Upper lobe of right lung (tissue), 1 donor: ENCODE data around the gene ALDH2. TPM values are rescaled to one million over a fixed set of nuclear protein-coding genes. Genes with fewer than 3 reads are reported as not detected.

Experiments used
- ATAC-seq: fragments of 200-7000 bp; cut with Tn5 transposase; one replicate; pipeline ENCODE4 v1.9.1; 2020; ENCODE audit warnings: mild to moderate bottlenecking, moderate library complexity
- DNase-seq: peaks from one replicate; pipeline ENCODE4 v3.0.0-alpha.2; 2020
- H3K27ac ChIP-seq: fragments of 200-600 bp; one replicate; pipeline ENCODE4 v1.8.0; 2022
- H3K27me3 ChIP-seq: fragments of 200-600 bp; one replicate; pipeline ENCODE4 v1.8.0; 2022; ENCODE audit warnings: mild to moderate bottlenecking
- H3K36me3 ChIP-seq: fragments of 200-600 bp; one replicate; pipeline ENCODE4 v1.8.0; 2022
- H3K4me1 ChIP-seq: fragments of 200-600 bp; one replicate; pipeline ENCODE4 v1.8.0; 2022
- H3K4me3 ChIP-seq: fragments of 200-600 bp; one replicate; pipeline ENCODE4 v1.8.0; 2022; ENCODE audit warnings: mild to moderate bottlenecking
- H3K9me3 ChIP-seq: fragments of 200-600 bp; one replicate; pipeline ENCODE4 v1.8.0; 2022
- intact Hi-C: fragments of 100-400 bp; cut with DNase I; formaldehyde crosslinking; loops from one replicate; pipeline ENCODE4 v1.11.0; 2022
- total RNA-seq: library from RNA; stranded (reverse); fragmentation: NEBNext Ultra II Directional; extraction: Animal tissue kit (Norgen Biotek cat#: 25700); gene quantifications from one replicate; pipeline ENCODE4 v1.2.1, GENCODE V29; 2021
- TF ChIP-seq, protein P1 (sequence below): fragments of 200-600 bp; IDR thresholded peaks from one replicate; pipeline ENCODE4 v1.8.0; 2022; ENCODE audit warnings: antibody characterized with exemption
- donor health status: DM: no; HTN: yes; CAD: no; lungs with severe emphysema.

Gene ALDH2
- total RNA-seq, 1 donor from 2014 or later, result 329 TPM

DNA sequence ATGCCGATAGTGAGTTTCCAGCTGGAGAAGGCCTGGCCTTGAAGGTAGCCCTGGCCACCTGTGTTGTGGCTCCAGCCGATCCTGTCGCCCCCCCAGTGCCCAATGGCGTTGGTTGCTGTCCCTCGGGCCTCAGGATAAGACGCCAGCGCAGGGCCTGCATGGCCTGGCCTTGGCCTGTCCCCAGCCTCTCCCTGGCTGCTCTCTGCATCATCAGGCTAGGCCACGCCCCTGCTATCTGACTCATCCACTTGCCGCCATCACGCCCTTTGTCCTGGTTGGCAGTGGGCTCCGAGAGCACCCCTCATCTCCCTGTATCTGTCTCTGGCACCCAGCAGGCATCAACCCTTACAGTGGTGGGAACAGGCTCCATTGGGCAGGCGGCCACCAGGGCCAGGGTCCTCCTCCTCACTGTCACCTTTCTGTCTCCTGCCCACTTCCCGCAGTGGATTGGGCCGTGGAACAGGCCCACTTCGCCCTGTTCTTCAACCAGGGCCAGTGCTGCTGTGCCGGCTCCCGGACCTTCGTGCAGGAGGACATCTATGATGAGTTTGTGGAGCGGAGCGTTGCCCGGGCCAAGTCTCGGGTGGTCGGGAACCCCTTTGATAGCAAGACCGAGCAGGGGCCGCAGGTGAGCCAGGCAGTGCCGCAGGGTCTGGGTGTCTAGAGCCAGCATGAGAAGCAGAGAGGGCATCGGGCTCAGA, 25.6 kb downstream of the ALDH2 start:
- Histone ChIP-seq H3K27ac (peak overlapping the region; percentile 42), H3K9me3 (no peaks in the 10 kb centered on the region), H3K27me3 (no peaks in the 10 kb centered on the region), H3K36me3 (peaks cover 94% of the 10 kb centered on the region), H3K4me3 (no peak overlapping the region), H3K4me1 (peaks cover 10% of the 10 kb centered on the region)
- intact Hi-C loops, result loop anchor here (10.0 kb wide), 1 partner anchor 48 kb away; no protein-coding TSS in a partner anchor
- peak; percentile 64 for DNase-seq
- TF ChIP-seq, protein P1, sequence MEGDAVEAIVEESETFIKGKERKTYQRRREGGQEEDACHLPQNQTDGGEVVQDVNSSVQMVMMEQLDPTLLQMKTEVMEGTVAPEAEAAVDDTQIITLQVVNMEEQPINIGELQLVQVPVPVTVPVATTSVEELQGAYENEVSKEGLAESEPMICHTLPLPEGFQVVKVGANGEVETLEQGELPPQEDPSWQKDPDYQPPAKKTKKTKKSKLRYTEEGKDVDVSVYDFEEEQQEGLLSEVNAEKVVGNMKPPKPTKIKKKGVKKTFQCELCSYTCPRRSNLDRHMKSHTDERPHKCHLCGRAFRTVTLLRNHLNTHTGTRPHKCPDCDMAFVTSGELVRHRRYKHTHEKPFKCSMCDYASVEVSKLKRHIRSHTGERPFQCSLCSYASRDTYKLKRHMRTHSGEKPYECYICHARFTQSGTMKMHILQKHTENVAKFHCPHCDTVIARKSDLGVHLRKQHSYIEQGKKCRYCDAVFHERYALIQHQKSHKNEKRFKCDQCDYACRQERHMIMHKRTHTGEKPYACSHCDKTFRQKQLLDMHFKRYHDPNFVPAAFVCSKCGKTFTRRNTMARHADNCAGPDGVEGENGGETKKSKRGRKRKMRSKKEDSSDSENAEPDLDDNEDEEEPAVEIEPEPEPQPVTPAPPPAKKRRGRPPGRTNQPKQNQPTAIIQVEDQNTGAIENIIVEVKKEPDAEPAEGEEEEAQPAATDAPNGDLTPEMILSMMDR, result no peak
- ATAC-seq, result peak; percentile 56

DNA sequence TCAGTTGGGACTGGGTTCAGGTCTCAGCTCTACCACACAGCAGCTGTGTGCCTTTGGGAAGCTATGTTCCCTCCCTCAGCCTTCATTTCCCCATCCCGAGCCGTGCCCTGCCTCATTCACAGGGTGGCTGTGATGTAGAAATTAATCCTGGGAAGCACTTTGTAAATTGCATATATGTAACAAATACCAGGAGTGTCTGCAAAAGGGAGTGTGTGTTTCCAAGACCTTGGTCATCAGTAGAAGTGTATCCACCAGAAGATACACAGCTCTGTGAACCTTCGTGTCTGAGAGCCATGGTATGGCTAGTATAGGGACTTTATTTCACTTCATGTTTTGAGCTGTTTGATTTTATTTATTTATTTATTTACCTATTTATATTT, 26.1 kb downstream of the ALDH2 start:
- Histone ChIP-seq H3K27me3 (no peaks in the 10 kb centered on the region), H3K36me3 (peaks cover 95% of the 10 kb centered on the region), H3K9me3 (no peaks in the 10 kb centered on the region), H3K4me3 (no peak overlapping the region), H3K27ac (no peak overlapping the region), H3K4me1 (peaks cover 8% of the 10 kb centered on the region)
- TF ChIP-seq, protein P1, result no peak
- DNase-seq, result no peak
- peak; percentile 6 for ATAC-seq
- intact Hi-C loops, result loop anchor here (10.0 kb wide), 1 partner anchor 48 kb away; no protein-coding TSS in a partner anchor

DNA sequence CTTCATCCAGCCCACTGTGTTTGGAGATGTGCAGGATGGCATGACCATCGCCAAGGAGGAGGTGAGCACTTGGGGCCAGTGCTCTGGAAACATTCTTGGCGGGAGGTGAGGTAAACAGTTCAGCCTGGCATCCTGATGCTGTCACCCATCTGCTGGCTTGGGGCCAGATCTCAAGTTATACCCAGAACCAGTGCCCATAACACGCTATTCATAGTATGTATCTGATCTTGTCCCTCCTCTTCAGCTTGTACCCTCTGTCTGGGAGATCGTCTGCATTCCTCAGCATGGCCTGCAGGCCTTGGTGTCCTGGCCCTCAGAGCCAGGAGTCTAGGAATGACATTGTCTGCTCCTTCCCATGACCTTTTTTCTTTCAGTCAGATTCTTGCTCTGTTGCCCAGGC, 31.4 kb downstream of the ALDH2 start:
- no peak for ATAC-seq
- no peaks in the 10 kb centered on the region for H3K9me3 ChIP-seq
- intact Hi-C loops, result loop anchor here (10.0 kb wide), 1 partner anchor 53 kb away; no protein-coding TSS in a partner anchor
- H3K27ac ChIP-seq, result no peak overlapping the region
- H3K27me3 ChIP-seq, result no peaks in the 10 kb centered on the region
- no peak overlapping the region for H3K4me3 ChIP-seq
- DNase-seq, result no peak
- peaks cover 97% of the 10 kb centered on the region for H3K36me3 ChIP-seq
- no peaks in the 10 kb centered on the region for H3K4me1 ChIP-seq
- TF ChIP-seq, protein P1, result no peak

DNA sequence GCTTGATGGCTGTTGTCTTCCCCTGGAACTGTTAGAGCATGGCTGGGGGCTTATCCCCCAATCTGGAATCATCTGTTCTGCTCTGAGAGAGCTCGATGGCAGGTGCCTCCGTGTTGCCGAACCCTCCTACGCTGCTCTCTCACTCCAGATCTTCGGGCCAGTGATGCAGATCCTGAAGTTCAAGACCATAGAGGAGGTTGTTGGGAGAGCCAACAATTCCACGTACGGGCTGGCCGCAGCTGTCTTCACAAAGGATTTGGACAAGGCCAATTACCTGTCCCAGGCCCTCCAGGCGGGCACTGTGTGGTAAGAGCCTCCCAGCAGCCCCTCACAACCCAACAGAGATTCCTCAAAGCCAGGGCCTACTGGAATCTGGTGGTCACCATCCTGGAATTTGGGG, 33.0 kb downstream of the ALDH2 start:
- no peaks in the 10 kb centered on the region for H3K27me3 ChIP-seq
- no peak overlapping the region for H3K4me3 ChIP-seq
- H3K4me1 ChIP-seq, result no peaks in the 10 kb centered on the region
- intact Hi-C loops, result loop anchor here (10.0 kb wide), 1 partner anchor 55 kb away; no protein-coding TSS in a partner anchor
- H3K9me3 ChIP-seq, result no peaks in the 10 kb centered on the region
- ATAC-seq (no peak), DNase-seq (no peak)
- H3K36me3 ChIP-seq, result peaks cover 97% of the 10 kb centered on the region
- H3K27ac ChIP-seq, result no peak overlapping the region
- TF ChIP-seq, protein P1, result no peak

DNA sequence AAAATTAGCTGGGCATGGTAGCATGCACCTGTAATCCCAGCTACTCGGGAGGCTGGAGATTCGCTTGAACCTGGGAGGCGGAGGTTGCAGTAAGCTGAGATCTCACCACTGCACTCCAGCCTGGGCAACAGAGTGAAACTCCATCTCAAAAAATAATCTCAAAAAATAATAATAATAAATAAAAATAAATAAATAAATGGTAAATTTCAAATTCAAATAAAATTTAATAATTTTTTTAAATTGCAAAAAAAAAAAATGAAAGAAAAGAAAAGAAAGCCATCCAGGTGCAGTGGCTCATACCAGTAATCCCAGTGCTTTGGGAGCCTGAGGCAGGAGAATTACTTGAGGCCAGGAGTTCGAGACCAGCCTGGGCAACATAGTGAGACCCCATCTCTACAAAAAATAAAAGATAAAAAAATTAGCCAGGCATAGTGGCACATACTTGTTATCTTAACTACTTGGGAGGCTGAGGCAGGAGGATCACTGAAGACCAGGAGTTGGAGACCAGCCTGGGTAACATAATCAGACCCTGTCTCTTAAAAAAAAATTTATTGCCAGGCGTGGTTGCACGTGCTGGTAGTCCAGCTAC, 36.4 kb downstream of the ALDH2 start:
- TF ChIP-seq, protein P1, result no peak
- H3K27me3 ChIP-seq, result no peaks in the 10 kb centered on the region
- H3K9me3 ChIP-seq, result no peaks in the 10 kb centered on the region
- no peak overlapping the region for H3K4me3 ChIP-seq
- H3K27ac ChIP-seq, result no peak overlapping the region
- H3K36me3 ChIP-seq, result peaks cover 97% of the 10 kb centered on the region
- DNase-seq (no peak), ATAC-seq (no peak)
- intact Hi-C loops, result no loop called here
- no peaks in the 10 kb centered on the region for H3K4me1 ChIP-seq
